Peyer's patch (tissue), 4 donors: Measurements from ENCODE around the gene LINS1.

Source experiments
- POLR2A ChIP-seq, 2 donors: fragments of 450-650 bp; IDR thresholded peaks; one replicate each; pipeline ENCODE4 v1.5.1; 2017; ENCODE audit warnings: antibody characterized with exemption in 2 of 2, mild to moderate bottlenecking in 2 of 2, moderate library complexity in 2 of 2
- TF ChIP-seq, protein P1 (sequence below), 6 experiments: fragments of 450-650 bp in 4 of 6; fragments of 200-600 bp in 2 of 6; sonication (generic) in 1 of 6; IDR thresholded peaks; one replicate each; pipeline ENCODE4 v1.5.1; 2017 to 2019; ENCODE audit warnings: antibody characterized with exemption in 6 of 6, mild to moderate bottlenecking in 3 of 6, moderate library complexity in 1 of 6

DNA sequence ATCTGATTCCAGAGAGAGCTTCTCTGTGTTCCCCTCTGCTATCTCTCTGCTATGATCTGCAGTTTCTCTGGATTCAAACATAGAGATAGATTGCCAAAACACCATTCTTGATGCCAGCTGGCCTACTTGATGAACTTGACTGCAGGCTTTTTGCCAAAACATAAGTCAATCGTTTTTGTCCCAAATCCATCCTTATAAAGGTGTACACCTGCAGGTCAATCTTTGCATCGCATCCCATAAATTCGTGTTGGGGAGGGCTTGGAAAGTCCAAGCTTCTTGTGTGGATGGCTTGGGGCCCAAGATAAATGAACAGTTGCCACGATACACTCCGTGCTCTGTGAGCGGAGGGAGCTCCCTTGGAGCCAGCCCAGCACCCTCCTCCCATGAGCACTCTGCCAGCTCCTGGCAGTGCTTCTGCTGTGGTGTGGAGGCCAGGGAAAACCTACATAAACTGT, 75.9 kb downstream of the LINS1 start:
- TF ChIP-seq, protein P1, sequence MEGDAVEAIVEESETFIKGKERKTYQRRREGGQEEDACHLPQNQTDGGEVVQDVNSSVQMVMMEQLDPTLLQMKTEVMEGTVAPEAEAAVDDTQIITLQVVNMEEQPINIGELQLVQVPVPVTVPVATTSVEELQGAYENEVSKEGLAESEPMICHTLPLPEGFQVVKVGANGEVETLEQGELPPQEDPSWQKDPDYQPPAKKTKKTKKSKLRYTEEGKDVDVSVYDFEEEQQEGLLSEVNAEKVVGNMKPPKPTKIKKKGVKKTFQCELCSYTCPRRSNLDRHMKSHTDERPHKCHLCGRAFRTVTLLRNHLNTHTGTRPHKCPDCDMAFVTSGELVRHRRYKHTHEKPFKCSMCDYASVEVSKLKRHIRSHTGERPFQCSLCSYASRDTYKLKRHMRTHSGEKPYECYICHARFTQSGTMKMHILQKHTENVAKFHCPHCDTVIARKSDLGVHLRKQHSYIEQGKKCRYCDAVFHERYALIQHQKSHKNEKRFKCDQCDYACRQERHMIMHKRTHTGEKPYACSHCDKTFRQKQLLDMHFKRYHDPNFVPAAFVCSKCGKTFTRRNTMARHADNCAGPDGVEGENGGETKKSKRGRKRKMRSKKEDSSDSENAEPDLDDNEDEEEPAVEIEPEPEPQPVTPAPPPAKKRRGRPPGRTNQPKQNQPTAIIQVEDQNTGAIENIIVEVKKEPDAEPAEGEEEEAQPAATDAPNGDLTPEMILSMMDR (IDR thresholded peaks at IDR 0.05), result no peak
- TF ChIP-seq POLR2A (IDR thresholded peaks at IDR 0.05), result no peak
